ENCODE data around the gene ADAP1. TPM values are rescaled to one million over a fixed set of nuclear protein-coding genes. Genes with fewer than 3 reads are reported as not detected.

Gene ADAP1
- total RNA-seq, 1 experiment from 2014 or later: 6.2 TPM

DNA sequence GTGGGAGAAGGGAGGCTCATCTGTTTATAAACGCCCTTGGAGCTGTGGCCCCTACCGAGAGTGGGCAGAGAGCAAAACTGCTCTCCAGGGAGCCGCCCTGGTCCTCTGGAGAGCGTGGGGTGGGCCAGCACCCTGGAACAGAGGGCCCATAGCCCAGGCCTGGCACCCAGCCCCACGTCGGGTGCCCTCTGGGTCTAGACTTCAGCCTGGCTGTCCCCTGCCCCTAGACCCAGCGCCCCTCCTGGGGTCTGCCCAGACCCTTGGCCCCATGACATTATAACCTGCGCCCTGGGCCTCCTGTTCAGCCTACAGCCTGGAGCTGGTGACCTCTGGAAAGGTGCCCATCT lies 53.5 kb downstream of the ADAP1 start:
- no peaks in the 10 kb centered on the region for H3K4me1 ChIP-seq (ENCODE audit: insufficient read depth, low read length)
- H3K23ac ChIP-seq (ENCODE audit: insufficient read length, low read depth, low read length): no peak overlapping the region
- H3K9me3 Mint-ChIP-seq: no peaks in the 10 kb centered on the region; a peak in 1 of 5 replicates
- no peaks in the 10 kb centered on the region for H3K23me2 ChIP-seq (ENCODE audit: insufficient read length, low read depth, low read length, poor library complexity, severe bottlenecking)
- H2BK12ac ChIP-seq (ENCODE audit: insufficient read length, low read depth, low read length): no peak overlapping the region
- H2BK20ac ChIP-seq (ENCODE audit: low read depth, low read length, poor library complexity, severe bottlenecking): no peak overlapping the region
- no peaks in the 10 kb centered on the region; the same call in 1 of the 2 replicates for H3K27me3 ChIP-seq (ENCODE audit: insufficient read depth, low read length)
- no peak overlapping the region for H3K4ac ChIP-seq (ENCODE audit: low read depth, low read length)
- DNase-seq: no peak
- H3K4me2 ChIP-seq (ENCODE audit: insufficient read depth, insufficient read length, low read length): no peak overlapping the region
- H3K27ac Mint-ChIP-seq: peak overlapping the region in 2 of 3 experiments; percentile 57 to 70; a peak in 1 of 7 replicates
- no peak overlapping the region for H4K91ac ChIP-seq (ENCODE audit: insufficient read length, low read depth, low read length)
- TF ChIP-seq, protein P1, sequence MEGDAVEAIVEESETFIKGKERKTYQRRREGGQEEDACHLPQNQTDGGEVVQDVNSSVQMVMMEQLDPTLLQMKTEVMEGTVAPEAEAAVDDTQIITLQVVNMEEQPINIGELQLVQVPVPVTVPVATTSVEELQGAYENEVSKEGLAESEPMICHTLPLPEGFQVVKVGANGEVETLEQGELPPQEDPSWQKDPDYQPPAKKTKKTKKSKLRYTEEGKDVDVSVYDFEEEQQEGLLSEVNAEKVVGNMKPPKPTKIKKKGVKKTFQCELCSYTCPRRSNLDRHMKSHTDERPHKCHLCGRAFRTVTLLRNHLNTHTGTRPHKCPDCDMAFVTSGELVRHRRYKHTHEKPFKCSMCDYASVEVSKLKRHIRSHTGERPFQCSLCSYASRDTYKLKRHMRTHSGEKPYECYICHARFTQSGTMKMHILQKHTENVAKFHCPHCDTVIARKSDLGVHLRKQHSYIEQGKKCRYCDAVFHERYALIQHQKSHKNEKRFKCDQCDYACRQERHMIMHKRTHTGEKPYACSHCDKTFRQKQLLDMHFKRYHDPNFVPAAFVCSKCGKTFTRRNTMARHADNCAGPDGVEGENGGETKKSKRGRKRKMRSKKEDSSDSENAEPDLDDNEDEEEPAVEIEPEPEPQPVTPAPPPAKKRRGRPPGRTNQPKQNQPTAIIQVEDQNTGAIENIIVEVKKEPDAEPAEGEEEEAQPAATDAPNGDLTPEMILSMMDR (conservative IDR thresholded peaks at IDR 0.05): no peak
- H2BK15ac ChIP-seq (ENCODE audit: low read depth, low read length): no peak overlapping the region
- H3K4me3 Mint-ChIP-seq: no peak overlapping the region
- H3K36me3 Mint-ChIP-seq (ENCODE audit: insufficient read depth in 1 of 3, low read depth in 3 of 3): peaks cover 4 to 11% (median 9%) of the 10 kb centered on the region in 3 experiments; a peak in 6 of 7 replicates
- H3K79me1 ChIP-seq (ENCODE audit: insufficient read depth, low read depth, low read length, poor library complexity, severe bottlenecking): no peaks in the 10 kb centered on the region
- H3K18ac ChIP-seq (ENCODE audit: insufficient read length, low read depth, low read length): peak overlapping the region; percentile 51
- no peak overlapping the region for H4K8ac ChIP-seq (replicated peaks; ENCODE audit: insufficient read length, low read depth, low read length)
- H2BK5ac ChIP-seq (ENCODE audit: insufficient read length, low read length): no peak overlapping the region
- H3K9me3 ChIP-seq (ENCODE audit: control insufficient read depth, low read depth, low read length): no peaks in the 10 kb centered on the region
- H3K14ac ChIP-seq (ENCODE audit: insufficient read depth, low read length): no peak overlapping the region; the same call in 1 of the 2 replicates
- H3K4me1 Mint-ChIP-seq: peaks cover 2 to 3% of the 10 kb centered on the region in 2 experiments; a peak in 1 of 4 replicates
- no peak overlapping the region for H3K56ac ChIP-seq (ENCODE audit: insufficient read length, low read depth, low read length)
- H3K79me2 ChIP-seq (ENCODE audit: insufficient read depth, low read length): no peaks in the 10 kb centered on the region
- no peak overlapping the region for H2AK5ac ChIP-seq (ENCODE audit: insufficient read length, low read length)
- peaks cover 17% of the 10 kb centered on the region for H3K27me3 Mint-ChIP-seq (ENCODE audit: low read depth)
- no peaks in the 10 kb centered on the region for H4K20me1 ChIP-seq (ENCODE audit: control insufficient read depth, insufficient read depth, insufficient read length)
- H2BK120ac ChIP-seq (ENCODE audit: low read depth, low read length, poor library complexity, severe bottlenecking): no peak overlapping the region
- no peak overlapping the region for H2AFZ ChIP-seq (ENCODE audit: low read length)
- no peak overlapping the region for H3T11ph ChIP-seq (ENCODE audit: low read length)
- H3K9ac ChIP-seq (ENCODE audit: extremely low read depth, insufficient read length, low read length): no peak overlapping the region
- no CpG with 5 or more reads among the region's 8 CpGs for WGBS (ENCODE audit: extremely low coverage, insufficient read length, low lambda C conversion rate)
- H4K5ac ChIP-seq (ENCODE audit: insufficient read length, low read depth, low read length): no peak overlapping the region
- no peak overlapping the region for H3K27ac ChIP-seq (ENCODE audit: insufficient read length, low read depth, low read length)

All from H9 (cell line).